HG02885 (cell line): ENCODE data around the gene GFI1B.
"Not testable (repeated sequence)": the region's sequence is repeated elsewhere in the genome, so short reads cannot be mapped to it uniquely, and the experiment has no call there.

ENCODE experiments used
- ATAC-seq: cut with Tn5 transposase; IDR thresholded peaks from one replicate; pipeline ENCODE4 v1.9.1; 2021; ENCODE audit warnings: mild to moderate bottlenecking; ENCODE audit not compliant: unreplicated experiment, poor library complexity

GFI1B gene

GRCh38 chr9:133006731-133007352 is 28.3 kb downstream of the GFI1B start:
- ATAC-seq: no peak

GRCh38 chr9:133008406-133008805 is 29.9 kb downstream of the GFI1B start:
- no peak for ATAC-seq

GRCh38 chr9:133008824-133009223 is 30.3 kb downstream of the GFI1B start:
- ATAC-seq: no peak

GRCh38 chr9:133009906-133010582 is 31.6 kb downstream of the GFI1B start:
- ATAC-seq: no peak

- ATAC-seq: no peak
These were observed 36.2 kb downstream of the GFI1B start for GRCh38 chr9:133014696-133015095.

GRCh38 chr9:133023117-133023890 is 44.8 kb downstream of the GFI1B start:
- no peak for ATAC-seq

GRCh38 chr9:133026426-133026825 is 47.9 kb downstream of the GFI1B start:
- no peak for ATAC-seq

- ATAC-seq: no peak
These were observed 48.6 kb downstream of the GFI1B start for GRCh38 chr9:133027134-133027533.

GRCh38 chr9:133028221-133028620 is 49.7 kb downstream of the GFI1B start:
- ATAC-seq: no peak

GRCh38 chr9:133029994-133030316 is 51.5 kb downstream of the GFI1B start:
- peak; percentile 11 for ATAC-seq

- ATAC-seq: peak; percentile 97
These were observed 52.0 kb downstream of the GFI1B start, which contains the start of gene GTF3C5 for GRCh38 chr9:133030317-133031129. GTF3C5 (plus strand) TSS chr9:133030997; CDS start chr9:133031012, 15 bp downstream.

- ATAC-seq: no peak
These were observed 52.6 kb downstream of the GFI1B start for GRCh38 chr9:133031130-133031422.

GRCh38 chr9:133031496-133031911 is 53.0 kb downstream of the GFI1B start:
- ATAC-seq: no peak

- ATAC-seq: no peak
These were observed 53.7 kb downstream of the GFI1B start for GRCh38 chr9:133032171-133032570.

- no peak for ATAC-seq
These were observed 57.2 kb downstream of the GFI1B start for GRCh38 chr9:133035669-133036068.

GRCh38 chr9:133037775-133038515 is 59.5 kb downstream of the GFI1B start:
- ATAC-seq: no peak

- not testable (repeated sequence) for ATAC-seq
These were observed 62.5 kb downstream of the GFI1B start for GRCh38 chr9:133040892-133041479.
